GM19193 (cell line): ENCODE measurements around the gene SH3D19.

Experiments used
- POLR2A ChIP-seq: IDR thresholded peaks from 4 replicates; pipeline ENCODE4 v1.6.1; 2011; ENCODE audit not compliant: insufficient read depth, insufficient read length; ENCODE audit errors: extremely low read depth

The SH3D19 gene

GRCh38 chr4:151175754-151176631, 149.4 kb downstream of the SH3D19 start:
- TF ChIP-seq POLR2A, result no peak

- TF ChIP-seq POLR2A, result no peak
Observed at GRCh38 chr4:151175233-151175632, 150.2 kb downstream of the SH3D19 start.

- TF ChIP-seq POLR2A, result no peak
Observed at GRCh38 chr4:151174784-151175183, 150.6 kb downstream of the SH3D19 start.

- no peak for TF ChIP-seq POLR2A
Observed at GRCh38 chr4:151173871-151174270, 151.5 kb downstream of the SH3D19 start.

GRCh38 chr4:151169900-151170299, 155.5 kb downstream of the SH3D19 start:
- TF ChIP-seq POLR2A, result no peak

GRCh38 chr4:151169223-151169622, 156.2 kb downstream of the SH3D19 start:
- no peak for TF ChIP-seq POLR2A

GRCh38 chr4:151167561-151167960, 157.8 kb downstream of the SH3D19 start:
- no peak for TF ChIP-seq POLR2A

GRCh38 chr4:151166636-151167035, 158.8 kb downstream of the SH3D19 start:
- no peak for TF ChIP-seq POLR2A

- TF ChIP-seq POLR2A, result no peak
Observed at GRCh38 chr4:151165205-151166000, 160.0 kb downstream of the SH3D19 start.

GRCh38 chr4:151163855-151164254, 161.6 kb downstream of the SH3D19 start:
- no peak for TF ChIP-seq POLR2A

- no peak for TF ChIP-seq POLR2A
Observed at GRCh38 chr4:151158979-151159378, 166.4 kb downstream of the SH3D19 start.

GRCh38 chr4:151157543-151157942, 167.9 kb downstream of the SH3D19 start:
- no peak for TF ChIP-seq POLR2A

GRCh38 chr4:151153585-151153984, 171.8 kb downstream of the SH3D19 start:
- no peak for TF ChIP-seq POLR2A

- no peak for TF ChIP-seq POLR2A
Observed at GRCh38 chr4:151152028-151152427, 173.4 kb downstream of the SH3D19 start.

GRCh38 chr4:151150821-151151580, 174.4 kb downstream of the SH3D19 start:
- no peak for TF ChIP-seq POLR2A
